T-helper 9 cell (primary cell): ENCODE measurements around the gene TUBB8B.
A peak's percentile ranks its signal among the peaks of the same experiment; 100 is the strongest.
"Not testable (repeated sequence)": the region's sequence is repeated elsewhere in the genome, so short reads cannot be mapped to it uniquely, and the experiment has no call there.

Experiments
- DNase-seq: peaks from one replicate; pipeline ENCODE4 v3.0.0-alpha.2; 2020
- total RNA-seq, 2 donors: gene quantifications; one replicate each; lab custom pipeline; 2026; lab: John Stamatoyannopoulos, UW

The TUBB8B gene
- 0 reads per million in 2 donors for total RNA-seq

GRCh38 chr18:49176-49665 lies at the start of gene TUBB8B:
TSS of gene TUBB8B (minus strand) at chr18:49615. CDS start at chr18:49557, 58 bp downstream.
- DNase-seq = not testable (repeated sequence)

- not testable (repeated sequence) for DNase-seq
Measured at GRCh38 chr18:97252-97914, 48.0 kb upstream of the TUBB8B start.

- DNase-seq = not testable (repeated sequence)
Measured at GRCh38 chr18:96767-97131, 47.3 kb upstream of the TUBB8B start.

- peak; percentile 49 for DNase-seq
Measured at GRCh38 chr18:96101-96766, 46.8 kb upstream of the TUBB8B start.

- DNase-seq = peak; percentile 8
Measured at GRCh38 chr18:95580-95979, 46.2 kb upstream of the TUBB8B start.

GRCh38 chr18:93897-94408 lies 44.5 kb upstream of the TUBB8B start:
- DNase-seq = not testable (repeated sequence)

- not testable (repeated sequence) for DNase-seq
Measured at GRCh38 chr18:91561-91960, 42.1 kb upstream of the TUBB8B start.

GRCh38 chr18:90396-91193 lies 41.2 kb upstream of the TUBB8B start:
- DNase-seq = not testable (repeated sequence)

GRCh38 chr18:89124-89523 lies 39.7 kb upstream of the TUBB8B start:
- not testable (repeated sequence) for DNase-seq

- not testable (repeated sequence) for DNase-seq
Measured at GRCh38 chr18:84801-85200, 35.4 kb upstream of the TUBB8B start.

- not testable (repeated sequence) for DNase-seq
Measured at GRCh38 chr18:82626-83209, 33.3 kb upstream of the TUBB8B start.

GRCh38 chr18:80881-81280 lies 31.5 kb upstream of the TUBB8B start:
- DNase-seq = not testable (repeated sequence)

GRCh38 chr18:80202-80601 lies 30.8 kb upstream of the TUBB8B start:
- not testable (repeated sequence) for DNase-seq

- DNase-seq = not testable (repeated sequence)
Measured at GRCh38 chr18:75525-76160, 26.2 kb upstream of the TUBB8B start.

GRCh38 chr18:73181-73777 lies 23.9 kb upstream of the TUBB8B start:
- DNase-seq = not testable (repeated sequence)

- DNase-seq = not testable (repeated sequence)
Measured at GRCh38 chr18:67701-68100, 18.3 kb upstream of the TUBB8B start.

GRCh38 chr18:64279-64678 lies 14.9 kb upstream of the TUBB8B start:
- not testable (repeated sequence) for DNase-seq

GRCh38 chr18:63656-64055 lies 14.2 kb upstream of the TUBB8B start:
- not testable (repeated sequence) for DNase-seq

GRCh38 chr18:54388-54787 lies 5.0 kb upstream of the TUBB8B start:
- not testable (repeated sequence) for DNase-seq

- DNase-seq = not testable (repeated sequence)
Measured at GRCh38 chr18:48696-49095, 719 bp downstream of the TUBB8B start.

GRCh38 chr18:13177-13576 lies 36.2 kb downstream of the TUBB8B start:
- DNase-seq = not testable (repeated sequence)

GRCh38 chr18:12773-13172 lies 36.6 kb downstream of the TUBB8B start:
- DNase-seq = not testable (repeated sequence)
